ENCODE results near the gene ZBTB18.

ZBTB18 gene

DNA sequence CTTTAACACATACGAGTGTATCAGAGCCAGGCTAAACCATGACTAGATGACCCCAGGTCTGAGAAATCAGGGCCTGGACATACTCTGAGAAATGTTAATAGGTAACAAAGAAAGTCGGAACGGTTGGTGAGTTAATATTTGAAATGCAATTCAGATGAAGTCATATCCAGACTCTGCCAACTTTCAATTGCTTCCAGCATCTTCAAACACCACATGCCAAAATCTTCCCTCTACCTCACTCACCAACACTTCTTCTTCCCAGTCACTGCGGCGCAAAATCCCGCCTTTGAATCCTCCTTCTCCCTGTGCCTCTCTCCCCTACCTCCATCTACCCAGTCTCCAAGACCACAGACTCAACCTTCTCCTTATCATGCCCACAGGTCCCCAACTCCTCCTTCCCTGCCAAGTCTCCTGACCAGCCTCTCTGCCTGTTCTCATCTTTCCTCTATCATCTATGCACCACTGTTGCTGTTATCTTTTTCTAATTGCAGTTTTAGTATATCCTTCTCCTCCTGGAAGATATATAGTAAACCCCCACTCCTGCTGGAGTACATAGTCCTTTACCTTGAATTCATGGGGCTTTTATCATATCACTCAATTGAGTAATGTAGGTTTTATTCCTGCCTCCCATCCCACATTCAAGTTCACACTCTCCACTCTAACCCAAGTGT lies 41.3 kb downstream of the ZBTB18 start:
- DNase-seq, result no peak

- DNase-seq, result no peak
Observed at GRCh38 chr1:244092964-244093638, 42.0 kb downstream of the ZBTB18 start.

- DNase-seq, result no peak
Observed at GRCh38 chr1:244094880-244095528, 43.9 kb downstream of the ZBTB18 start.

- no peak for DNase-seq
Observed at GRCh38 chr1:244095529-244095911, 44.4 kb downstream of the ZBTB18 start.

DNA sequence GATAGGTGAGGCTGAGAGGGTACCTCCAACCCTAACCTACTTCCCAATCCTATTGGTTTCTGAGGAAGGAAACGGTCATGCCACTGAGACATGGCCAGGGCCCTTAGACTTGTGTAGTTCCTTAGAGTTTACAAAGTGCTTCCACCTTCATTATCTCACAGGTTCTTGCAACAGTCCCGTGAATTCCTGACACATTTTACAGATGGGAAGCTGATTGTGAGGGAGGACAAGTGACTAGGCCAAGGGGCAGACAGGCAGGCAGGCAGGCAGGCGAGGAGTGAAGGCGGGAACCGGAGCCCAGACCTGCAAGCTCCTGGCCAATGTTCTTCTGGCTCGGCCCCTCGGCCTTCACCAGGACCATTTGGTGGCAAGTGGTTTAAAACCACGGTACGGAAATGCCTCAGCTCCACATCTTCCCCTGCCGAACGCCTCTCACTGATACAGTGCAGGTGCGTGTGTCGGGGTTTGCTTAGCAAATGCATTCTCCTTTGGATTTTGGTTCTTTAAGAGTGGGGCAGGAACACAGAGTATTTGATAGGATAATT lies 45.1 kb downstream of the ZBTB18 start:
- DNase-seq, result no peak

GRCh38 chr1:244096691-244097090 lies 45.6 kb downstream of the ZBTB18 start:
- DNase-seq, result no peak

- DNase-seq, result no peak
Observed at GRCh38 chr1:244097523-244098405, 46.7 kb downstream of the ZBTB18 start.

- no peak for DNase-seq
Observed at GRCh38 chr1:244099258-244099930, 48.3 kb downstream of the ZBTB18 start.

DNA sequence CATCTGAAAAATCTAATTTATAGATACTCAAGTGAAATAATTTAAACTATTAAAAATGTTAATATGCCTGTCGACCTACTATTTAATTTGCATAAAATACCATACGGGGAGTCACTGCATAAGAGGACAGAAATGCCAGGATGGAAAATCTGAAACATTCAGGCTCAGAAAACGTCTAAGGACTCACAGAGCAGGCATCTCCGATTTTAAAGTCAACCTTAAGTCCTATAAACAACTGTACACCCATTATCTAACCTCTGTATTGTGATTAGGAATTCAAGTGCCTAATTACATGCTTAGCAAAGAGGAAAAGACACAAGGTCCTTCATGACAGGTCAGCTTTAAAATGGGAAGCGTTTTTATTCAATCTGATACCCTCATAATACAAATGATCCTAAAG lies 49.2 kb downstream of the ZBTB18 start:
- no peak for DNase-seq

DNA sequence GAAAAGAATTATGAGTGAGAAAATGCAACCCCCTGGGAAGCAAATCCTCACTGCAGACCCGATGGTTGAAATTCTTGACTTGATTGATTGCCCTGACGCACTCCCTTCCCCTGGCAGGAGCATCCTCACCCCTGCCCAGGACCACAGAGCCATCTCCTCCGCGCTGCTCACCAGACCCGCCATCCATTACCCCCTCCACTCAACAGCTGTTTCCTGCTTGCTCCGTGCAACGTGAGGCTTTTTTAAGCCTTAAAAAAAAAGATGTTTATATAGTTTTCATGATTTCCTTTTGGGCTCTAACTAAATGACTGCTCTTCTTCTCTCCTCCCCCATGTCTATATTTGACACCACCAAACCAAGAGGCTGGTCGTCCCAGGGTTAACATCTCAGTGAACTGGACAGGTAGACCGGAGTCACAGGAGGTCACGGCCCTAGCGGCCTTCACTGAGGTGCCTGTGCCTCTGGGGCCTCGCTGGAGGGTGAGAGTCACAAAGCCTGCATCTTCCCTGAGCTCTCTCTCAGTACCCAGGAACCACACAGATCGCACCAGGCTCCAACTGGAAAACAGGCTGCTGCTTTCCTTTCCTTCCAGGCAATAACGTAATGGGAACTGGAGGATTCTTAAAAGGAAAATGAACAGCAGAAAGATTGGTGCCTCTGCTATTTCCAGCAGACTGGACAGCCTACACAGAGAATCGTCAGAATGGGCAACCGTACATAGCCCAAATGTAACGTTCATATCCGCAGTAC lies 49.8 kb downstream of the ZBTB18 start:
- DNase-seq, result no peak

DNA sequence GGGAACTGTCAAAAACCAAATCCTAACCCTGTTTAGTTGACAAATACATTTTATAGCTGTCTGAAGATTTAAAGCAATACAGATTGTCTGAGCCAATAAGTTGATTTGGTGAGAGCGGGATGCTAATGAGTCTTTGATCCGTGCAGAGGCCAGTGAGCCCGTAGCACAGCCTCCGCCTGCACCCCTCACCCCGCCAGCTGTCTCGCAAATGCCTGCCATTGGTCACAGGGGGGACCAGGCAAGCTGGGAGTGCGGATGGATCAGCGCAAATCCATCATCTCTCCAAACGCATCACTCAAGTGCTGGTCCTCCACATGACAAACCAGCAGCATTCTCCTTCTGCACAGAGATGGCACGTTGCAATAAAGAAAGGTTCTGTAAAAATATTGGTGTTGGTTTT lies 51.0 kb downstream of the ZBTB18 start:
- DNase-seq, result no peak

DNA sequence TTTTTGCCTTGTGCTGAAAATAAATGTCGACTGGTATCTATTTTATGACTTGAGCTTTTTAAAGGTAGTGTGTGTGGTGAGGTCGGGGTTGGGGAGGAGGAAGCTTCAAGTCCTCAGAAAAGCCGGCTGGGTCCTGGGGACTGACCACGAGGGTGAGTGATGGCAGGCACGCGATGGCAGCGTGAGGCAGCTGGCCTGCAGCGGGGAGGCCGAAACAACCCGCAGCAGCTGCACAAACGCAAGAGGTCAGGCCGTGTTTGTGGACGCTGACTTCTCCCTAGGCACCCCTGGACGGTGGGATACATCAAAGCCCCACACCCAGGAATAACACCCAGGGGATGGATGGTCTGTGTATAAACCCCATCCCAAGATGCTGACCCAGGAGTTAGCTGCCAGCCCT lies 51.4 kb downstream of the ZBTB18 start:
- no peak for DNase-seq

GRCh38 chr1:244104309-244105060 lies 53.4 kb downstream of the ZBTB18 start:
- no peak for DNase-seq

- no peak for DNase-seq
Observed at GRCh38 chr1:244106176-244106575, 55.1 kb downstream of the ZBTB18 start.

Measured in NCI-H187 (cell line).